H1 (cell line): ENCODE measurements around the gene ADCY5. TPM values are rescaled to one million over a fixed set of nuclear protein-coding genes. Genes with fewer than 3 reads are reported as not detected.

Experiments used
- BACH1 ChIP-seq: IDR thresholded peaks from 2 replicates; pipeline ENCODE4 v1.6.1; 2012; ENCODE audit warnings: low read length, improper control_type of control experiment
- CBX5 ChIP-seq: fragments of 300-800, 300-1000 bp; sonication (generic); IDR thresholded peaks from 2 replicates; pipeline ENCODE4 v1.7.1; 2016; ENCODE audit warnings: antibody characterized with exemption, low read length, low read depth
- CEBPB ChIP-seq: IDR thresholded peaks from 2 replicates; pipeline ENCODE4 v1.6.1; 2012; ENCODE audit warnings: low read depth, low read length
- HDAC2 ChIP-seq, 2 experiments: fragments of 300-600 bp in 1 of 2; sonication (generic) in 1 of 2; IDR thresholded peaks; 2 replicates each; pipeline ENCODE4 v1.6.1; 2011 to 2012; ENCODE audit warnings: low read depth in 2 of 2, low read length in 2 of 2, mild to moderate bottlenecking in 2 of 2, moderate library complexity in 2 of 2, borderline replicate concordance in 1 of 2, inconsistent platforms in 1 of 2
- JUND ChIP-seq: IDR thresholded peaks from 2 replicates; pipeline ENCODE4 v1.6.1; 2011; ENCODE audit warnings: mild to moderate bottlenecking, improper control_type of control experiment, low read length
- KDM1A ChIP-seq: fragments of 200-600, 300-600 bp; sonication (generic); IDR thresholded peaks from 2 replicates; pipeline ENCODE4 v1.7.1; 2016; ENCODE audit warnings: mild to moderate bottlenecking, low read length, borderline replicate concordance
- NANOG ChIP-seq: IDR thresholded peaks from 2 replicates; pipeline ENCODE4 v1.6.1; 2011; ENCODE audit warnings: low read length, low read depth, mild to moderate bottlenecking, inconsistent platforms; ENCODE audit not compliant: insufficient read depth, poor library complexity, severe bottlenecking
- POU5F1 ChIP-seq: IDR thresholded peaks from 2 replicates; pipeline ENCODE4 v1.6.1; 2011; ENCODE audit warnings: low read depth, mild to moderate bottlenecking, low read length, moderate library complexity
- RAD21 ChIP-seq, 2 experiments: IDR thresholded peaks in 1 of 2; conservative IDR thresholded peaks in 1 of 2; 2 replicates each; pipeline ENCODE4 v1.6.1; 2011; ENCODE audit warnings: low read depth in 2 of 2, low read length in 2 of 2, improper control_type of control experiment in 1 of 2, inconsistent platforms in 1 of 2, mild to moderate bottlenecking in 1 of 2, moderate library complexity in 1 of 2
- SIRT6 ChIP-seq: IDR thresholded peaks from one replicate; pipeline ENCODE4 v1.7.1; 2012; ENCODE audit warnings: low read length, inconsistent platforms
- SP4 ChIP-seq: IDR thresholded peaks from 2 replicates; pipeline ENCODE4 v1.6.1; 2012; ENCODE audit warnings: low read length, inconsistent platforms
- SUZ12 ChIP-seq: fragments of 200-600 bp; sonication (generic); IDR thresholded peaks from 2 replicates; pipeline ENCODE4 v1.6.1; 2012; ENCODE audit warnings: mild to moderate bottlenecking, inconsistent platforms, low read length, moderate library complexity, mixed read lengths
- TAF1 ChIP-seq: IDR thresholded peaks from 2 replicates; pipeline ENCODE4 v1.6.1; 2011; ENCODE audit warnings: mild to moderate bottlenecking, low read depth, low read length
- TAF7 ChIP-seq: optimal IDR thresholded peaks from 2 replicates; pipeline ENCODE3; 2011; ENCODE audit warnings: low read depth, mild to moderate bottlenecking, inconsistent platforms, low read length, moderate library complexity, borderline replicate concordance
- TBP ChIP-seq: IDR thresholded peaks from 2 replicates; pipeline ENCODE4 v1.6.1; 2011; ENCODE audit warnings: low read depth, low read length, improper control_type of control experiment
- TCF12 ChIP-seq: IDR thresholded peaks from 2 replicates; pipeline ENCODE4 v1.6.1; 2011; ENCODE audit warnings: low read depth, mild to moderate bottlenecking, low read length
- ZNF274 ChIP-seq: IDR thresholded peaks from 2 replicates; pipeline ENCODE4 v1.7.0; 2012; ENCODE audit warnings: low read length, borderline replicate concordance; ENCODE audit errors: extremely low read depth
- polyA plus RNA-seq, 7 experiments: library from polyadenylated mRNA; depleted of rRNA in 3 of 7; stranded (reverse) in 5 of 7; unstranded in 2 of 7; fragments of >200 nt in 5 of 7; fragments of 200-250 nt in 2 of 7; gene quantifications; 1 replicate in 5 of 7; 2 replicates in 1 of 7; 4 replicates in 1 of 7; pipeline versions ENCODE4 v1.2.1 to v1.2.3, GENCODE V29; 2011 to 2013; ENCODE audit warnings: missing spikeins in 2 of 7, mixed read lengths in 2 of 7
- total RNA-seq: library from RNA; stranded (reverse); fragmentation: NEBNext Ultra II Directional; extraction: Animal tissue kit (Norgen Biotek cat#: 25700); gene quantifications from 2 replicates; pipeline ENCODE4 v1.2.1, GENCODE V29; 2021
- TF ChIP-seq, protein P1 (sequence below): IDR thresholded peaks from 2 replicates; pipeline ENCODE4 v1.6.1; 2011; ENCODE audit warnings: low read depth, mild to moderate bottlenecking, low read length; ENCODE audit not compliant: insufficient read depth
- TF ChIP-seq, protein P2 (sequence below): IDR thresholded peaks from 2 replicates; pipeline ENCODE4 v1.6.1; 2012; ENCODE audit warnings: low read length, inconsistent platforms
- TF ChIP-seq, protein P3 (sequence below): IDR thresholded peaks from 2 replicates; pipeline ENCODE4 v1.6.1; 2012; ENCODE audit warnings: inconsistent platforms

The ADCY5 gene
- total and polyA plus RNA-seq, 2 of the 8 experiments (the other 6 are each of a cell fraction or from before 2014, with no cell fraction given) = 18.9 to 40.8 TPM

DNA sequence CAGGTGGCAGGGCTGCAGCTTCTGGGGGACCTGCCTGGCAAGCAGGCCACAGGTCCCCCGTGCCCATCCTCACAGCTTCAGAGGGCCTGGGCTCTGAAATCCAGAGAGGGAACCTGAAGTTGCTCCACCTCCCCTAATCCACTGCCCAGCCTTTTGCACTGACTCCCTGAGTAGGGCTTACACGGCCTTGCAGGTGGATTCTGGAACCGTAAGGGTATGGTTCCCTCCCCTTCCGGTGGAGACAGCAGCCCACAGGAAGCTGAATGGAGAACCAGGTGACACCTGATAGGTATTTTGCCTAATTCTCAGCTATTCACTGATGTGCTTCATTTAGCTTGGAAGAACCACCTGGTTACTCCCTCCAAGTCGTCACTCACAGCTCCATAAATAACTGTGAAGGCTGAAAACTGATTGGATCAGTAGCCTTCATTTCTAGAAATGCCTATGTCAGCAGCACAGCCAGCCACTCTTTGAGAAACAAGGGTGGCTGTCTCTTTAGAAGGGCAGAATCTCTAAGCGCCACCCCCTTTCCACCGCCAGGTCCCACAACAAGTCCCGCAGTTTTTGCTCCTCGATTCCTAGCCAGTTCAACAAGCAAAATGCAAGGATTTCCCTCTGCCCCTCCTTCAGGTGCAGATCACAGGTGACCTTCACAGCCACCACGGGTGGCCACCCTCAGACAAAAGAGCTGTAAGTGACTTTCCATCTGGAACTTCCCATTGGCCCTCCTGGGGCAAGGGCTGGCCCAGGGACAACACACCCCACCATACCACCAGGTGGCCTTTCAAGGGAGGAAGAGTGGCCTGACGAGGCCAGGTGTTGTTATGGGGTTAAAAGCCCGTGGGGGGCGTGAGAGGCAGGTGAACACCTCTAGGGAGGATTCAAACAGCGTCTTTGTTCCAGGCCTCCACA lies 134.3 kb downstream of the ADCY5 start (continued):
- no peak for TF ChIP-seq ZNF274
- TF ChIP-seq TAF1 = no peak
- TF ChIP-seq POU5F1 = no peak
- no peak; the same call in 1 of the 2 replicates for TF ChIP-seq SP4
- TF ChIP-seq BACH1 = no peak
- TF ChIP-seq JUND = no peak
- TF ChIP-seq, protein P1, sequence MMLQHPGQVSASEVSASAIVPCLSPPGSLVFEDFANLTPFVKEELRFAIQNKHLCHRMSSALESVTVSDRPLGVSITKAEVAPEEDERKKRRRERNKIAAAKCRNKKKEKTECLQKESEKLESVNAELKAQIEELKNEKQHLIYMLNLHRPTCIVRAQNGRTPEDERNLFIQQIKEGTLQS = no peak
- TF ChIP-seq SUZ12 = no peak
- no peak for TF ChIP-seq SIRT6
- TF ChIP-seq HDAC2 (IDR thresholded peaks at IDR 0.05; ENCODE audit: borderline replicate concordance in 1 of 2, low read depth in 2 of 2, low read length in 2 of 2) = peak; percentile 94 to 98; a peak in 3 of 4 replicates
- peak; percentile 99 for TF ChIP-seq TCF12
- no peak for TF ChIP-seq CEBPB
- 0 out of 2 replicates have a peak, but pooled peaks have one; percentile 6 for TF ChIP-seq TBP
- peak; percentile 50 for TF ChIP-seq NANOG
- TF ChIP-seq RAD21 (IDR thresholded peaks at IDR 0.05 in 1 of 2, conservative IDR thresholded peaks at IDR 0.05 in 1 of 2; ENCODE audit: low read depth in 2 of 2, low read length in 2 of 2) = peak; percentile 9 to 24; a peak in 2 of 4 replicates
- no peak for TF ChIP-seq CBX5
- TF ChIP-seq, protein P2, sequence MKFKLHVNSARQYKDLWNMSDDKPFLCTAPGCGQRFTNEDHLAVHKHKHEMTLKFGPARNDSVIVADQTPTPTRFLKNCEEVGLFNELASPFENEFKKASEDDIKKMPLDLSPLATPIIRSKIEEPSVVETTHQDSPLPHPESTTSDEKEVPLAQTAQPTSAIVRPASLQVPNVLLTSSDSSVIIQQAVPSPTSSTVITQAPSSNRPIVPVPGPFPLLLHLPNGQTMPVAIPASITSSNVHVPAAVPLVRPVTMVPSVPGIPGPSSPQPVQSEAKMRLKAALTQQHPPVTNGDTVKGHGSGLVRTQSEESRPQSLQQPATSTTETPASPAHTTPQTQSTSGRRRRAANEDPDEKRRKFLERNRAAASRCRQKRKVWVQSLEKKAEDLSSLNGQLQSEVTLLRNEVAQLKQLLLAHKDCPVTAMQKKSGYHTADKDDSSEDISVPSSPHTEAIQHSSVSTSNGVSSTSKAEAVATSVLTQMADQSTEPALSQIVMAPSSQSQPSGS = no peak
- no peak for TF ChIP-seq KDM1A
- TF ChIP-seq, protein P3, sequence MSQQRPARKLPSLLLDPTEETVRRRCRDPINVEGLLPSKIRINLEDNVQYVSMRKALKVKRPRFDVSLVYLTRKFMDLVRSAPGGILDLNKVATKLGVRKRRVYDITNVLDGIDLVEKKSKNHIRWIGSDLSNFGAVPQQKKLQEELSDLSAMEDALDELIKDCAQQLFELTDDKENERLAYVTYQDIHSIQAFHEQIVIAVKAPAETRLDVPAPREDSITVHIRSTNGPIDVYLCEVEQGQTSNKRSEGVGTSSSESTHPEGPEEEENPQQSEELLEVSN = 0 out of 2 replicates have a peak, but pooled peaks have one; percentile 9
- TF ChIP-seq TAF7 = no peak
